GM21526 (cell line): Measurements from ENCODE around the gene RALGPS1.

ENCODE experiments used
- ATAC-seq: cut with Tn5 transposase; IDR thresholded peaks from one replicate; pipeline ENCODE4 v1.9.1; 2021; ENCODE audit warnings: moderate library complexity; ENCODE audit not compliant: unreplicated experiment, low FRiP score

The RALGPS1 gene

DNA sequence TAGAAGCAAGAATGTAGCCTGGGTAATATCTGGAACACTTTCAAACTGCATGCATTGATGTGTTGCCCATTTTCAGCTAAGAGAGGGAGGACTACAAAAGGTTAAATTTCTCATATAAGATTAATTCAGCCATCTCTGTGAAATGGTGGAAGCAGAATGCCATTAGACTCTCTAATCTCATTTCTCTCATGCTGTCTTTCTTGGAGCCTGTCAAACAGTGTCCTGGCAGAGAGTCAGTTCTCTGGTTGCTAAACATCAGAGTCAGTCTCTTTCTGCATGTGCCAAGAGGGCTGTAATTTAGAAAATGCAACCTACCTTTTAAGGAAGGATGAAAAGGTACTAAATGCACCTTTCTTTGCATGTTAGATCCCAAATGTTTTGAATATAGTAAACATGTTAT lies 349.1 kb downstream of the RALGPS1 start:
- no peak for ATAC-seq

- no peak for ATAC-seq
These were observed 350.1 kb downstream of the RALGPS1 start, which contains the start of gene GARNL3 for GRCh38 chr9:127264462-127265219. GARNL3 (plus strand) TSS chr9:127264774; CDS start chr9:127264878, 104 bp downstream.

DNA sequence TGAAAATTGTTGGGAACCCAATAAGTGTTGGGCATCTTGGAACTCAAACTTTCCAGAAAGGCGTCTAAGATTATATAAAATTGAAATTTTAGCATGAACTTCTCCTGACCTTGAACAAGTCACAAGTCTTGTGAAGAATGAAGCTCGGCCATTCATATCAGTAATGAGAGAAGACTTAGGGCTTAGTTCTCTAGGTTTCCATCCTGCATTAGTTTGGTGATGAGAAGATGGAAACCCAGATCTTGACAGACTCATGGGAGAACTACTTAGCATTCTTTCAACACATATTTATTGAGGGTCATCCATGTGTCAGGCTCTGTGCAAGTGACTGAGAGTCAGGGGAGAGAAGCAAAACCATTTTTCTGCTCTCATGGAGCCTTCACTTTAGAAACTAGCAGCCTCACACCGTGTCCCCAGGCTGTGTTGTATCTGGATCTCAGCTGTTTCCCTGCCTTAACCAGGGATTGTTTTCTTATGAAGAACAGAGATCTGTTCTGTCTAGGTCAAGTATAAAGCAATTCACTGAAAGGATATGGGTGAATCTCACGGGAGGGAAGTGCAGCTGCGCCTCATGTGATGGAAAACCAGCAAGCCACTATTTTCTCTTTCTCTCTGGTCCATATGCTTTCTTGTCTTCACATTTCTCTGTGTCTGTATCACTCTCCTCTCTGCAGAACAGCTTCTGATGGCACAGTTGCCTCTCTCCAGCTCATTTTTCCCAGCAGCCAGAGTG lies 353.4 kb downstream of the RALGPS1 start:
- no peak for ATAC-seq

GRCh38 chr9:127269449-127269848 lies 354.9 kb downstream of the RALGPS1 start:
- ATAC-seq, result no peak
